ENCODE measurements around the gene SETDB2. TPM values are rescaled to one million over a fixed set of nuclear protein-coding genes. Genes with fewer than 3 reads are reported as not detected.

The SETDB2 gene
- polyA plus RNA-seq, 1 donor (not counting 4 experiments of a cell fraction or from before 2014, with no cell fraction given) = 5.6 TPM

- dilution Hi-C loops (cut with MboI; ENCODE audit: extremely low pct_ligation_motif_present, low sequenced_read_pairs) = loop anchor here (25.0 kb wide), 1 partner anchor 117 kb away; no protein-coding TSS in a partner anchor
Measured at GRCh38 chr13:49429121-49429520, 15.0 kb upstream of the SETDB2 start.

DNA sequence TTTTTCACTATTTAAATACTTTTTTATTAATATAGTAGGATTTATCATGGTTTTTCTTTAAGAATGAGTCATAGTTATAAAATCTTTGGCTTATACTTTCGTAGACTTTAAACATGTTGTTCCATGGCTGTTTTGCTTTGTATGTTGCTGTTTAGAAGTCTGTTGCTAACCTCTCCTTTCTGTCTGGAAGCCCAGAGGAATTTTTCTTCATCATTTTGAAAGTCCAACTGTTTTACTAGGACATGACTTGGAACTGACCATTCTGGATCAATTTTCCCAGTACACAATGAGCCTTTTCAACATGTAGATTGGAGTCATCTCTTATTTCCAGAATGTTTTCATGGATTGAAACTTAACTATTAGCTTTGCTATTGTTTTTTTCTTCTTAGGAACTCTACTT, 8.1 kb upstream of the SETDB2 start:
- Histone ChIP-seq H3K79me2 (ENCODE audit: control insufficient read depth, insufficient read depth, low read length) (no peaks in the 10 kb centered on the region), H3K27me3 (ENCODE audit: control insufficient read depth, extremely low read depth, insufficient read depth, low read length) (no peaks in the 10 kb centered on the region), H3K4me3 (ENCODE audit: control insufficient read depth in 2 of 3, extremely low read depth in 1 of 3, insufficient read depth in 2 of 3, low read depth in 1 of 3, low read length in 3 of 3) (no peak overlapping the region), H3K4me2 (ENCODE audit: control insufficient read depth, extremely low read depth, insufficient read depth, low read depth, low read length) (no peak overlapping the region), H3K9ac (ENCODE audit: control insufficient read depth, extremely low read depth, insufficient read depth, low read length) (no peak overlapping the region), H3K4me1 (ENCODE audit: control insufficient read depth, extremely low read depth, insufficient read depth, low read length) (no peaks in the 10 kb centered on the region), H3K27ac (ENCODE audit: control insufficient read depth, insufficient read depth, low read length) (no peak overlapping the region), H3K36me3 (ENCODE audit: control insufficient read depth in 2 of 2, extremely low read depth in 1 of 2, insufficient read depth in 2 of 2, low read length in 2 of 2) (peaks cover 0 to 2% of the 10 kb centered on the region in 2 experiments), H4K20me1 (ENCODE audit: control insufficient read depth, extremely low read depth, insufficient read depth, low read length) (no peaks in the 10 kb centered on the region), H2AFZ (ENCODE audit: control insufficient read depth, low read length) (no peak overlapping the region), H3K9me3 (ENCODE audit: control insufficient read depth, low read depth, low read length) (no peaks in the 10 kb centered on the region), H3K9me1 (ENCODE audit: control insufficient read depth, extremely low read depth, insufficient read depth, low read length) (no peaks in the 10 kb centered on the region)
- no peak for FAIRE-seq
- no peak for DNase-seq (ENCODE audit: low read depth, low spot score)
- dilution Hi-C loops (cut with MboI; ENCODE audit: extremely low pct_ligation_motif_present, low sequenced_read_pairs) = loop anchor here (25.0 kb wide), 1 partner anchor 124 kb away; no protein-coding TSS in a partner anchor
- TF ChIP-seq EZH2 (IDR thresholded peaks at IDR 0.05; ENCODE audit: low read length) = no peak
- no peak for TF ChIP-seq CTCF (optimal IDR thresholded peaks at IDR 0.05 in 1 of 3, IDR thresholded peaks at IDR 0.05 in 1 of 3, conservative IDR thresholded peaks at IDR 0.05 in 1 of 3; ENCODE audit: extremely low read depth in 1 of 3, insufficient read depth in 2 of 3, low read length in 3 of 3)

More at GRCh38 chr13:49429121-49429520, 15.0 kb upstream of the SETDB2 start:
- peaks cover 0 to 2% of the 10 kb centered on the region in 2 experiments for H3K36me3 ChIP-seq (ENCODE audit: control insufficient read depth in 2 of 2, extremely low read depth in 1 of 2, insufficient read depth in 2 of 2, low read length in 2 of 2)
- no peak overlapping the region for H2AFZ ChIP-seq (ENCODE audit: control insufficient read depth, low read length)
- H3K79me2 ChIP-seq (ENCODE audit: control insufficient read depth, insufficient read depth, low read length) = no peaks in the 10 kb centered on the region
- no peaks in the 10 kb centered on the region for H4K20me1 ChIP-seq (ENCODE audit: control insufficient read depth, extremely low read depth, insufficient read depth, low read length)
- no peaks in the 10 kb centered on the region for H3K9me3 ChIP-seq (ENCODE audit: control insufficient read depth, low read depth, low read length)
- no peak for DNase-seq (ENCODE audit: low read depth, low spot score)
- no peak overlapping the region for H3K4me2 ChIP-seq (ENCODE audit: control insufficient read depth, extremely low read depth, insufficient read depth, low read depth, low read length)
- no peak overlapping the region for H3K4me3 ChIP-seq (ENCODE audit: control insufficient read depth in 2 of 3, extremely low read depth in 1 of 3, insufficient read depth in 2 of 3, low read depth in 1 of 3, low read length in 3 of 3)
- no peak overlapping the region for H3K27ac ChIP-seq (ENCODE audit: control insufficient read depth, insufficient read depth, low read length)
- H3K4me1 ChIP-seq (ENCODE audit: control insufficient read depth, extremely low read depth, insufficient read depth, low read length) = no peaks in the 10 kb centered on the region
- no peak for TF ChIP-seq EZH2 (IDR thresholded peaks at IDR 0.05; ENCODE audit: low read length)
- no peak for TF ChIP-seq CTCF (optimal IDR thresholded peaks at IDR 0.05 in 1 of 3, IDR thresholded peaks at IDR 0.05 in 1 of 3, conservative IDR thresholded peaks at IDR 0.05 in 1 of 3; ENCODE audit: extremely low read depth in 1 of 3, insufficient read depth in 2 of 3, low read length in 3 of 3)
- H3K9me1 ChIP-seq (ENCODE audit: control insufficient read depth, extremely low read depth, insufficient read depth, low read length) = no peaks in the 10 kb centered on the region
- no peaks in the 10 kb centered on the region for H3K27me3 ChIP-seq (ENCODE audit: control insufficient read depth, extremely low read depth, insufficient read depth, low read length)
- no peak for FAIRE-seq
- no peak overlapping the region for H3K9ac ChIP-seq (ENCODE audit: control insufficient read depth, extremely low read depth, insufficient read depth, low read length)

Data from keratinocyte (primary cell).